Hematopoietic multipotent progenitor cell (in vitro differentiated cells): ENCODE measurements around the gene RYR1. TPM values are rescaled to one million over a fixed set of nuclear protein-coding genes. Genes with fewer than 3 reads are reported as not detected.

ENCODE experiments used
- DNase-seq, 3 donors: peaks; one replicate each; pipeline ENCODE4 v3.0.0-alpha.2; 2011 to 2015; ENCODE audit warnings: low read depth in 2 of 3, low spot score in 2 of 3
- total RNA-seq: library from RNA; depleted of rRNA; stranded (reverse); fragments of >200 nt; gene quantifications from one replicate; pipeline ENCODE4 v1.2.3, GENCODE V29; 2012

Gene RYR1
- 2.7 TPM for total RNA-seq

DNA sequence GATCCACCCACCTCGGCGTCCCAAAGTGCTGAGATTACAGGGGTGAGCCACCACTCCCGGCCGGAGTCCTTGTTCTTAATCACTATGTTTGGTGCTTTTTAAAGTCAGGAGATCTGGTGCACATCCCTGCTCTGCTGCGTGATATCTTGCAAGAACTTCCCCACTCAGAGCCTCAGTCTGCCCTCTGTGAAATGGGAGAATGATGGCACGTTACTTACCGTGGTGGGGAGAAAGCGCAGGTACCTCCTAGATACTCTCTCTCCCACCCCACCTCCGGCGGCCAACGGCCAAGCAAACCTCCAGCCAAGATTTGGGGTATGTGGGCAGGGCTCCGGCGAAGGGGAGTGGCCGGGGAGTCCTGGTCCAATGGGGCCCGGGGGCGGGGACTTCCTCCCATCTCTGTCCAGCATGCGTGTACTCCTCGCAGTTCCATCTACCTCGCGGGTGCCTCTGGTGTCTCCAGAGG lies at the start of gene RYR1:
Gene RYR1, plus strand, starts transcription at position 424 of the 466 bp plus-strand sequence. CDS start 139 bp downstream, outside the sequence.
- DNase-seq, result peak in 2 of 3 donors; percentile 53 to 67

DNA sequence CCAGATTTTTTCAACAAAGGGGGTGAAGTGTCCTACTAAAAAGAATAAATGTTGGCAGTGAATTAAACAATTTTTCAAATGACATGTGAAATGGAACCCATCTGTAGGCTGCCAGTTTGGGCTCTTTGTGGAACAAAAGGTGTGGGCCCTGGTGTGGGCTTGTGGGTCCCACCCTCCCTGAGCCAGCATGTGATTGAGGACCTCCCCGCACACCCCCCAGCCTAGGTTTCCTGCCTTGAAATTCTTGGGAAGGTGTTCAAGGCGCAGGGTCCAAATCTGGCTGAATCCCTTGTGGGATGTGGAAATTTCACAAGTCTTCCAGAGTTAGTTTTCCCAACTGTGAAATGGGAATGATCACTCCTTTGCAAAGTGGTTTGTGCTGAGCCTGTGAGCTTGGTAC lies 49.7 kb upstream of the RYR1 start:
- no peak for DNase-seq

DNA sequence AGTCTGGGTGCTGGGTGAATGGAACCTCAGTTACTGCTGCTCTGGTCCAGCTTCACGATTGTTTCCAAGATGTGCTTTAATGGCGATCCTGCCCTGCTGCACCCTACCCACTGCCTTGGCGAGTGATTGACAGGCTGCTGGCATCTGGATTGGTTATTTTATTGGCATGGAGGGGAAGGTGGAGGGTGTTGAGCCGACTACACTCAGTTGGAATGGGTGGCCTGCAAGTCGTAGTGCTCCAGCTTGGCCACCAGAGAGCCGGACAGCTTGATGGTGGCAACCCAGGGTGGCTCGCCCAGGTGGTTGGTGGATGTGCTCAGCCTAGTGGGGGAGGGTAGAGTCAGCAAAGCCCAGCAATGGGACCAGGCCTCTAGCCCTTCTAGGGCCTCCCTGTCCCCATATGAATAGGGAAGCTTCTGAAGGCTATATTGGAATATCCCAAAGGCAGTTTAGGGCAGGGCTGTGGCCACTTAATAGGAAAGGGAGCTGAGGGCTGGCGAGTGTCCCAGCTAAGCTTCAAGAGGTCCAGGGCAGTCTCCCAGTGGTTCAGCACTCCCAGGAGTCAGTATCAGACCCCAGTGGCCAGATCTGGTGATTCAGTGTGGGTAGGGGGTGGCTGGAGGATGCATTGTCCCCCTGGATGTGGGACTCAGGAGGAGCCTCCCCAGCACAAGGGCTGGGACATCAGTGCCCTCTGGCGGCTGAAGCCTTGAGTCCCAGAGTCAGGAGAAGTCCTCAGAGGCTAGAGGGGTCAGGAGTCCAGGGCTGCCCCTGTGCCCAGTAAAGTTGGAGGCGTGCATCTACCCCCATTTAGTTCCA lies 49.1 kb upstream of the RYR1 start:
- DNase-seq, result no peak

DNA sequence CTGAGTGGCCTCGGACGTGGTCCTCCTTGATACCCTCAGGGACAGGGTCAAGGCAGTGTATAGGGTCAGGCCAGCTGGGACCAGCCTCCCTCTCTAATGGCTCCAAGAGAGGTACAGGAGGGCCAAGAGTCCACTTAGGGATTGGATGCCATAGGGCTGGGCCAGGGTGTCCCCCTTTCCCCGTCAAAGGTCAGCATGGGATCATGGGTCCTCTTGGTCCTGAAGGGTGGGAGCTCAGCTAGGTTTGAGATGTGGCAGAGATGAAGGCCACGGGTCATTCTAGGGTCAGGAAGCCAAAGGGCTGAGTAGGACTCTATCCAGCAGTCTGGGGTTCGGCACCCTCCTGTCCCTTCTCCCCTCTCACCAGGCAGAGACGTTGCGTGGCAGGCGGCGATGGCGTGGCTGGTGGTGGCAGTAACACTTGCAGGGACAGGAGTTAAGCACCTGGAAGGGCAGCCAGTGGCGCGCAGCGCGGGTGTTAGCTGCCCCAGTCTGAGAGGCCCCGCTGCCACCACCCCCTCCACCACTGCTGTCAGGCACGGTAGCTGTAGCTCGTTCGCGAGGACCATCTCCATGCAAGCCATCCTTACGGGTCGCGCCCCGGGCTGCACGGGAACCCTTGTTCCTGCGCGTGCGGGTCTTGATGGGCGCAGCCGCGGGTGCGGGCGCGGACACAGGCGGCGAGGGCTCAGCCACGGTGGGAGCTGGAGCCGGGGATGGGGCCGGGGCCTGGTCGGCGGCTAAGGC lies 48.3 kb upstream of the RYR1 start:
- DNase-seq, result no peak

GRCh38 chr19:38385804-38386257 lies 47.7 kb upstream of the RYR1 start:
- peak in 1 of 3 donors; percentile 27 for DNase-seq

- DNase-seq, result no peak
Observed at GRCh38 chr19:38386300-38386970, 47.1 kb upstream of the RYR1 start.

DNA sequence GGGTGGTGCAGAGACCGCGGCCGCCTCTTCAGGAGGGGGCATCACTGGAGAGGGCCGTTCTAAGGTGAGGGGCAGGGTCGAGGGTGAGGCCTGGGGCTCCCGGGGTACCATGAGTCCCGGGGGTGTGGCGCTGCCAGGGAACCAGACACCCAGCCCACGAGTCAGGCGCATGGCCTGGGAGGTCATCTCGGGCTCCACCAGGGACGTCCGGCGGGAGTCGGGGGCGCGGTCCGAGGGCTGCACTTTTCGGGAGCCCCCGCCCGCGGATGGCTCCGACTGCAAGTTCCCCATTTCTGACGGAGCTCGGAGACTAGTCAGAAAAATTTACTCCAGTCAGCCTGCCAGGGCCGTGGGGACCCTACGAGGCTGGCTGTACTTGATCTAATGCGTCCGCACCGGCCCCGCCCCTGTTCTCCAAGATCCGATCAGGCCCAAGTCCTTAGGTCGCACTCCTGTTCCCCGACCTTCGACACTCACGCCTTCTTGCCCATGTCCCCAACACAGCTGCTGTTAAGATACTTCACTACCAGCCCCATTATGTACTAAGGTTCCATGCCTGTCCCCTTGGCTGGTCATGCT lies 46.4 kb upstream of the RYR1 start:
- peak in 2 of 3 donors; percentile 49 to 51 for DNase-seq

- peak; percentile 50 to 77 (median 69) for DNase-seq
Observed at GRCh38 chr19:38387550-38388348, 45.7 kb upstream of the RYR1 start, which contains the start of gene GGN. GGN (minus strand) TSS chr19:38388034; CDS start chr19:38387261, 773 bp downstream.

DNA sequence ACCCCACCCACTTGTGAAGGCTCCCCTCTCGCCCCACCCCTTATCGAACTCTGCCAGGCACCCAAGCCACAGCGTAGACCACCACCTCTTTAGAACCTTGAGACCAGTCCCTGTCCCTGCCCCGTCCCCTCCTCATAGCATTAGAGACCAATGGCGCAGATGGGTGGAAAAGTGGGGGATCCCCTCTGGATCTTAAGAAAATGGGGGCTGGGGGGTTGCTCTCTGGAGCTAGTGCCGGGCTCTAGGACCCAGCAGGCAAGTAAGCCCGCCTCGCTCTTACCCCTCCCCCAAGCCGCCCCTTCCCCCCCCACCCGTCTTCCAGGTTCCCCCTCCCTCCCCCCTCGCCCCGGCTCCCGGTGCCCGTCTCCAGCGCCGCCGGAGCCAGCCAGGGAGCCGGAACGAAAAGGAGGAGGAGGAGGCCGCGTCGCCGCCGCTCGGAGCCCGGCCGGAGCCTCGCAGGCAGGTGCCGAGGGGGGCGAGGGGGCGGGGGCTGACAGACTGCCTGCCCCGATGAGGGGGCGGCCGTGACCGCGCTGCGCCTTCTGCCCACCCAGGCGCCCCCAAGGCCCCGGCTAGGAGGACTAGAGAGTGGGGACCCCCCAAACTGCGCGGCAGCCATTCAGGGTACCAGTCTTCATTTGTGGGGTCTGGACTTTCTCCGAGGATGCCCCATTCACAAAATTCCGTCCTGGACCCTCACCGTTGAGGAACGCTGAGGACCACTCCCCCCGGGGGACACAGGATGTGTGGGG lies 45.0 kb upstream of the RYR1 start, which contains the start of gene SPRED3:
Gene SPRED3, plus strand, starts transcription at position 349 of the 752 bp plus-strand sequence. CDS start 1,606 bp downstream, outside the sequence.
- no peak for DNase-seq

- DNase-seq, result no peak
Observed at GRCh38 chr19:38389101-38389925, 44.2 kb upstream of the RYR1 start.

GRCh38 chr19:38389957-38390924 lies 43.2 kb upstream of the RYR1 start:
- no peak for DNase-seq

- no peak for DNase-seq
Observed at GRCh38 chr19:38391911-38392464, 41.5 kb upstream of the RYR1 start.

GRCh38 chr19:38392707-38393308 lies 40.7 kb upstream of the RYR1 start:
- DNase-seq, result no peak

DNA sequence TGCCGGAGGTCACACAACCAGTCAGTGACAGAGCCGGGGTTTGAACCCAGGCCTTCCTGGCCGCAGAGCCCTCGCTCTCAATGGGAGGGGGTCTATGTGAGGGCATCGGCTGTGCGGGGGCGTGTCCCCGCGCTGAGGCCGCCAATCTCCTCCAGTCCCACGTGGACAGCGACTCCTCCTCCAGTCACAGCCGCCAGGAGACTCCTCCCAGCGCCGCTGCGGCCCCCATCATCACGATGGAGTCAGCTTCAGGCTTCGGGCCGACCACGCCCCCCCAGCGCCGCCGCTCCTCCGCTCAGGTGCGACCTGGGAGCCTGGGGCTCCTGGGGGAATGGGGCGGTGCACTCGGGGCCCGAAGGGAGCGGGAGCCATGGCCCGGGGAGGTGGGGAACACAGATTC lies 39.0 kb upstream of the RYR1 start:
- peak in 2 of 3 donors; percentile 60 to 69 for DNase-seq

GRCh38 chr19:38395381-38396114 lies 37.9 kb upstream of the RYR1 start:
- no peak for DNase-seq
